HepG2 (cell line): ENCODE measurements around the gene PROC. TPM values are rescaled to one million over a fixed set of nuclear protein-coding genes. Genes with fewer than 3 reads are reported as not detected.
A peak's percentile ranks its signal among the peaks of the same experiment; 100 is the strongest.

Source experiments
- ADNP ChIP-seq: sonication (generic); formaldehyde crosslinking; IDR thresholded peaks from 2 replicates; pipeline ENCODE4 v1.4.0; 2020; ENCODE audit warnings: missing genetic modification reagents
- EHMT2 ChIP-seq: fragments of 200-600 bp; sonication (generic); IDR thresholded peaks from 2 replicates; pipeline ENCODE4 v1.7.0; 2017; ENCODE audit warnings: antibody characterized with exemption, low read depth, low read length, borderline replicate concordance
- GTF3A ChIP-seq: sonication (generic); formaldehyde crosslinking; conservative IDR thresholded peaks from 2 replicates; pipeline ENCODE4 v1.4.0; 2020; ENCODE audit warnings: mild to moderate bottlenecking, missing genetic modification reagents
- HNRNPLL ChIP-seq: fragments of 200-400 bp; formaldehyde crosslinking; IDR thresholded peaks from 2 replicates; pipeline ENCODE4 v1.6.1; 2017; ENCODE audit warnings: mild to moderate bottlenecking, low read depth, low read length; ENCODE audit not compliant: poor library complexity, severe bottlenecking
- IRX3 ChIP-seq: sonication (generic); formaldehyde crosslinking; IDR thresholded peaks from 2 replicates; pipeline ENCODE4 v1.8.1; 2023; ENCODE audit warnings: mild to moderate bottlenecking, low read depth, missing genetic modification reagents, borderline replicate concordance
- MAFK ChIP-seq, 2 experiments: IDR thresholded peaks in 1 of 2; conservative IDR thresholded peaks in 1 of 2; 2 replicates each; pipeline ENCODE4 v1.6.1; 2011; ENCODE audit warnings: improper control_type of control experiment in 2 of 2, low read length in 2 of 2
- MIXL1 ChIP-seq: IDR thresholded peaks from 2 replicates; pipeline ENCODE4 v1.6.1; 2016
- MTA1 ChIP-seq: sonication (generic); formaldehyde crosslinking; IDR thresholded peaks from 2 replicates; pipeline ENCODE4 v1.4.0; 2020; ENCODE audit warnings: missing genetic modification reagents, mild to moderate bottlenecking, borderline replicate concordance
- NFE2L1 ChIP-seq: sonication (generic); formaldehyde crosslinking; IDR thresholded peaks from 2 replicates; pipeline ENCODE4 v1.4.0; 2020; ENCODE audit warnings: missing genetic modification reagents, mild to moderate bottlenecking, borderline replicate concordance
- RELA ChIP-seq: sonication (generic); formaldehyde crosslinking; IDR thresholded peaks from 2 replicates; pipeline ENCODE4 v1.4.0; 2020; ENCODE audit warnings: missing genetic modification reagents
- SMAD9 ChIP-seq: sonication (generic); formaldehyde crosslinking; IDR thresholded peaks from 2 replicates; pipeline ENCODE4 v1.5.1; 2020; ENCODE audit warnings: mild to moderate bottlenecking, missing genetic modification reagents
- TCF7L2 ChIP-seq: IDR thresholded peaks from 2 replicates; pipeline ENCODE4 v1.6.1; 2011; ENCODE audit warnings: mild to moderate bottlenecking, low read depth, low read length, moderate library complexity
- TOPORS ChIP-seq: sonication (generic); formaldehyde crosslinking; IDR thresholded peaks from 2 replicates; pipeline ENCODE4 v1.8.0; 2023; ENCODE audit warnings: mild to moderate bottlenecking, missing genetic modification reagents
- ZNF12 ChIP-seq: sonication (generic); formaldehyde crosslinking; IDR thresholded peaks from 2 replicates; pipeline ENCODE4 v1.5.0; 2020; ENCODE audit warnings: missing genetic modification reagents
- ZNF557 ChIP-seq: sonication (generic); formaldehyde crosslinking; IDR thresholded peaks from 2 replicates; pipeline ENCODE4 v1.4.0; 2020; ENCODE audit warnings: missing genetic modification reagents
- ZNF704 ChIP-seq: sonication (generic); formaldehyde crosslinking; IDR thresholded peaks from 2 replicates; pipeline ENCODE4 v1.8.1; 2023; ENCODE audit warnings: mild to moderate bottlenecking, inconsistent platforms, moderate library complexity, missing genetic modification reagents, borderline replicate concordance
- ZNF773 ChIP-seq: sonication (generic); formaldehyde crosslinking; IDR thresholded peaks from 2 replicates; pipeline ENCODE4 v1.4.0; 2020; ENCODE audit warnings: missing genetic modification reagents, borderline replicate concordance
- ZNF788 ChIP-seq: sonication (generic); formaldehyde crosslinking; IDR thresholded peaks from 2 replicates; pipeline ENCODE4 v1.5.0; 2020; ENCODE audit warnings: mild to moderate bottlenecking, missing genetic modification reagents, borderline replicate concordance
- ZNF879 ChIP-seq: sonication (generic); formaldehyde crosslinking; IDR thresholded peaks from 2 replicates; pipeline ENCODE4 v1.8.1; 2023; ENCODE audit warnings: missing genetic modification reagents
- polyA plus RNA-seq, 8 experiments: library from polyadenylated mRNA; depleted of rRNA in 3 of 8; stranded (reverse) in 7 of 8; unstranded in 1 of 8; fragments of >200 nt; fragmentation: Illumina TruSeq in 4 of 8; extraction: Trizol in 4 of 8; gene quantifications; 2 replicates each; pipeline versions ENCODE4 v1.2.1 to v1.2.3, GENCODE V29; 2011 to 2016; ENCODE audit warnings: low read depth in 4 of 8, missing spikeins in 1 of 8, mixed read lengths in 1 of 8; ENCODE audit not compliant: insufficient read depth in 1 of 8
- total RNA-seq, 5 experiments: library from RNA; depleted of rRNA; stranded (reverse); fragments of >200 nt; fragmentation: Illumina TruSeq; extraction: Trizol; gene quantifications; 2 replicates each; pipeline ENCODE4 v1.2.3, GENCODE V29; 2016; ENCODE audit warnings: low read depth in 1 of 5
- TF ChIP-seq, protein P1 (sequence below): sonication (generic); formaldehyde crosslinking; IDR thresholded peaks from 2 replicates; pipeline ENCODE4 v1.9.0; 2021; ENCODE audit warnings: missing genetic modification reagents, mild to moderate bottlenecking, borderline replicate concordance
- TF ChIP-seq, protein P2 (sequence below): fragments of 450-650 bp; IDR thresholded peaks from 2 replicates; pipeline ENCODE4 v1.6.1; 2016
- TF ChIP-seq, protein P3 (sequence below): sonication (generic); formaldehyde crosslinking; IDR thresholded peaks from 2 replicates; pipeline ENCODE4 v1.4.0; 2020; ENCODE audit warnings: missing genetic modification reagents

Gene PROC
- total and polyA plus RNA-seq, 2 of the 13 experiments (the other 11 are each of a cell fraction or from before 2014, with no cell fraction given) = 134 to 185 TPM

GRCh38 chr2:127386764-127387654, 31.2 kb upstream of the PROC start (continued):
- TF ChIP-seq TCF7L2 (no peak), MAFK (conservative IDR thresholded peaks at IDR 0.05 in 1 of 2, IDR thresholded peaks at IDR 0.05 in 1 of 2; ENCODE audit: low read length in 2 of 2) (no peak; a peak in 1 of 4 replicates), ZNF557 (no peak), RELA (CRISPR knock-in tag) (no peak; the same call in 1 of the 2 replicates), ZNF788 (CRISPR knock-in tag) (peak; percentile 66; the same call in 1 of the 2 replicates), ZNF12 (CRISPR knock-in tag) (peak; percentile 52; the same call in 1 of the 2 replicates), ADNP (no peak), ZNF879 (CRISPR knock-in tag) (no peak), TOPORS (peak; percentile 40; the same call in 1 of the 2 replicates), EHMT2 (no peak), NFE2L1 (CRISPR knock-in tag) (no peak), ZNF704 (CRISPR knock-in tag) (no peak), ZNF773 (CRISPR knock-in tag) (no peak), GTF3A (CRISPR knock-in tag) (no peak), SMAD9 (CRISPR knock-in tag) (no peak), HNRNPLL (peak; percentile 86), MTA1 (CRISPR knock-in tag) (no peak; the same call in 1 of the 2 replicates), IRX3 (CRISPR knock-in tag) (no peak; the same call in 1 of the 2 replicates), MIXL1 (0 out of 2 replicates have a peak, but pooled peaks have one; percentile 37)
- TF ChIP-seq, protein P1, sequence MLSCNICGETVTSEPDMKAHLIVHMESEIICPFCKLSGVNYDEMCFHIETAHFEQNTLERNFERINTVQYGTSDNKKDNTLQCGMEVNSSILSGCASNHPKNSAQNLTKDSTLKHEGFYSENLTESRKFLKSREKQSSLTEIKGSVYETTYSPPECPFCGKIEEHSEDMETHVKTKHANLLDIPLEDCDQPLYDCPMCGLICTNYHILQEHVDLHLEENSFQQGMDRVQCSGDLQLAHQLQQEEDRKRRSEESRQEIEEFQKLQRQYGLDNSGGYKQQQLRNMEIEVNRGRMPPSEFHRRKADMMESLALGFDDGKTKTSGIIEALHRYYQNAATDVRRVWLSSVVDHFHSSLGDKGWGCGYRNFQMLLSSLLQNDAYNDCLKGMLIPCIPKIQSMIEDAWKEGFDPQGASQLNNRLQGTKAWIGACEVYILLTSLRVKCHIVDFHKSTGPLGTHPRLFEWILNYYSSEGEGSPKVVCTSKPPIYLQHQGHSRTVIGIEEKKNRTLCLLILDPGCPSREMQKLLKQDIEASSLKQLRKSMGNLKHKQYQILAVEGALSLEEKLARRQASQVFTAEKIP = no peak
- TF ChIP-seq, protein P2, sequence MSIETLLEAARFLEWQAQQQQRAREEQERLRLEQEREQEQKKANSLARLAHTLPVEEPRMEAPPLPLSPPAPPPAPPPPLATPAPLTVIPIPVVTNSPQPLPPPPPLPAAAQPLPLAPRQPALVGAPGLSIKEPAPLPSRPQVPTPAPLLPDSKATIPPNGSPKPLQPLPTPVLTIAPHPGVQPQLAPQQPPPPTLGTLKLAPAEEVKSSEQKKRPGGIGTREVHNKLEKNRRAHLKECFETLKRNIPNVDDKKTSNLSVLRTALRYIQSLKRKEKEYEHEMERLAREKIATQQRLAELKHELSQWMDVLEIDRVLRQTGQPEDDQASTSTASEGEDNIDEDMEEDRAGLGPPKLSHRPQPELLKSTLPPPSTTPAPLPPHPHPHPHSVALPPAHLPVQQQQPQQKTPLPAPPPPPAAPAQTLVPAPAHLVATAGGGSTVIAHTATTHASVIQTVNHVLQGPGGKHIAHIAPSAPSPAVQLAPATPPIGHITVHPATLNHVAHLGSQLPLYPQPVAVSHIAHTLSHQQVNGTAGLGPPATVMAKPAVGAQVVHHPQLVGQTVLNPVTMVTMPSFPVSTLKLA = peak; percentile 16; the same call in 1 of the 2 replicates
- TF ChIP-seq, protein P3, sequence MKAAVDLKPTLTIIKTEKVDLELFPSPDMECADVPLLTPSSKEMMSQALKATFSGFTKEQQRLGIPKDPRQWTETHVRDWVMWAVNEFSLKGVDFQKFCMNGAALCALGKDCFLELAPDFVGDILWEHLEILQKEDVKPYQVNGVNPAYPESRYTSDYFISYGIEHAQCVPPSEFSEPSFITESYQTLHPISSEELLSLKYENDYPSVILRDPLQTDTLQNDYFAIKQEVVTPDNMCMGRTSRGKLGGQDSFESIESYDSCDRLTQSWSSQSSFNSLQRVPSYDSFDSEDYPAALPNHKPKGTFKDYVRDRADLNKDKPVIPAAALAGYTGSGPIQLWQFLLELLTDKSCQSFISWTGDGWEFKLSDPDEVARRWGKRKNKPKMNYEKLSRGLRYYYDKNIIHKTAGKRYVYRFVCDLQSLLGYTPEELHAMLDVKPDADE (CRISPR knock-in tag) = no peak; the same call in 1 of the 2 replicates
